Erythroblast (primary cell): ENCODE results near the gene GPANK1.

ENCODE experiments used
- GATA1 ChIP-seq: IDR thresholded peaks from 2 replicates; pipeline ENCODE4 v1.6.1; 2011; ENCODE audit warnings: low read depth, mild to moderate bottlenecking, control low read depth, low read length, moderate library complexity
- POLR2A ChIP-seq: IDR thresholded peaks from 2 replicates; pipeline ENCODE4 v1.6.1; 2011; ENCODE audit warnings: mild to moderate bottlenecking, low read length

DNA sequence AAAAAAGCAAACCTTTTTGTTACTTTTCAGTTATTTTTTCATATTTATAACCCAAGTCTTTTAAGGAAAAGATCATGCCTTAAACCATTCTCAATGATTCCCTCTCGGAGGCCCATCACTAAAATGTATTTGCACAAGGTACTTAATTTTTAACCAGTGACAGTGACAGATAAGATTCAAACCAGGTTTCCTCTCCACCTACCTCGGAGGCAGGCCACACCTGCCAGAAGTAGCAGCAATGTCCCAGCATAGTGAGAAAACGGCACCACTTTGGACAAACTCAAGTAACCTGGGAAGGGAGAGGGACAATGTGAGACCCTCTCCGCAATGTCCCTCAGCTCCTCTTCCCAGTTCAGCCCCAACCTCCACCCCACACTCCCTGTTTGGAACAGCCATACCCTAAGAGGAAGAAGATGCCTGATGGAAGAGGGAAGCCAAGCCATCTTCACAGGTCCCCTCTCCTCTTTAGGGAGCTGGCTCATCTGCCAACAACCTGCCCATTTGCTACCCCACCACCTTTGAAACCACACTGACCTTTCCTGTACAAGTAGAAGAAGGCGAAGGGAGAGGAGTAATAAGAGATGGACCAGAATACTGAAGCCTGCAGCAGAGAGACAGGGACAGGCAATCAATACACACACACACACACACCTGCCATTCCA, 36.1 kb upstream of the GPANK1 start:
- TF ChIP-seq POLR2A (no peak), GATA1 (no peak)
